T-helper 9 cell (primary cell): ENCODE data around the gene TMEM205.
"Not testable (repeated sequence)": the region's sequence is repeated elsewhere in the genome, so short reads cannot be mapped to it uniquely, and the experiment has no call there.

ENCODE experiments used
- DNase-seq: peaks from one replicate; pipeline ENCODE4 v3.0.0-alpha.2; 2020

The TMEM205 gene

GRCh38 chr19:11338569-11339253 lies 7.4 kb downstream of the TMEM205 start:
- no peak for DNase-seq

GRCh38 chr19:11338121-11338520 lies 7.9 kb downstream of the TMEM205 start:
- DNase-seq: no peak

GRCh38 chr19:11337080-11337479 lies 9.0 kb downstream of the TMEM205 start:
- no peak for DNase-seq

- DNase-seq: no peak
Observed at GRCh38 chr19:11335449-11336146, 10.5 kb downstream of the TMEM205 start.

DNA sequence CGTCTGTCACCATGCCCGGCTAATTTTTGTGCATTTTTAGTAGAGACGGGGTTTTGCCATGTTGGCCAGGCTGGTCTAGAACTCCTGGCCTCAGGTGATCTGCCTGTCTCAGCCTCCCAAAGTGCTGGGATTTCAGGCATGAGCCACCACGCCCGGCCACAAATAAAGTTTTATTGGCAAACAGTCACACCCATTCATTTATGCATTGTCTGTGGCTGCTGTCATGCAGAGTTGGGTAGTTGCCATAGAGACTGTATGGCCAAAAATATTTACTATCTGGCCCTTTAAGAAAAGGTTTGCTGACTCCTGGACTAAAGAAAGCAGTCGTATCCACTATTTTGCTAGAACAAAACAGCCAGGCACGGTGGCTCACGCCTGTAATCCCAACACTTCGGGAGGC lies 12.2 kb downstream of the TMEM205 start:
- not testable (repeated sequence) for DNase-seq

DNA sequence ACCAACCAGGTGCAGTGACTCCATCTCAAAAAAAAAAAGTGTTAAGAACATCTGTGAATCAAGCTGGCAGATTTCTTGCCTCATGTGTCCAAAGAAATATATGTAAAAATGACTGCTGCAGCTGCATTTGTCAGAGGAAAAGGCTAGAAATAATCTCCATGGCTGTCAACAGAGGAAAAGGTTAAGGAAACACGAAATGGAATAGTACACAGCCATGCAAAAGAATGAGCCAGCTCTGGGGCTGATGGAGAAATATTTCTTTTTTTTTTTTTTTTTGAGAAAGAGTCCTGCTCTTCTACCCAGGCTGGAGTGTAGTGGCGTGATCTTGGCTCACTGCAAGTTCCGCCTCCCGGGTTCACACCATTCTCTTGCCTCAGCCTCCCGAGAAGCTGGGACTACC lies 13.2 kb downstream of the TMEM205 start:
- no peak for DNase-seq

DNA sequence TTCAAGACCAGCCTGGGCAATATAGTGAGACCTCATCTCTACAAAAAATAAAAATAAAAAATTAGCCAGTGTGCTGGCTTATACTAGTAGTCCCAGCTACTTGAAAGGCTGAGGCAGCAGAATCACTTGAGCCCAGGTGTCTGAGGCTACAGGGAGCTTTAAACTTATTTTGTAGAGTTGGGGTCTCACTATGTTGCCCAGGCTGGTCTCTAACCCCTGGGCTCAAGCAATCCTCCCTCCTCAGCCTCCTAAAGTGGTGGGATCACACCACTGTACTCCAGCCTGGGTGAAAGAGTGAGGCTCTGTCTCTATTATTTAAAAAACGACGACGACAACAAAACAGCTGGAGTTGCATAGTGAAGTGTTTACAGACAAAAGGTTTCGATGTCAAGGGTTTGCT lies 14.6 kb downstream of the TMEM205 start:
- no peak for DNase-seq

DNA sequence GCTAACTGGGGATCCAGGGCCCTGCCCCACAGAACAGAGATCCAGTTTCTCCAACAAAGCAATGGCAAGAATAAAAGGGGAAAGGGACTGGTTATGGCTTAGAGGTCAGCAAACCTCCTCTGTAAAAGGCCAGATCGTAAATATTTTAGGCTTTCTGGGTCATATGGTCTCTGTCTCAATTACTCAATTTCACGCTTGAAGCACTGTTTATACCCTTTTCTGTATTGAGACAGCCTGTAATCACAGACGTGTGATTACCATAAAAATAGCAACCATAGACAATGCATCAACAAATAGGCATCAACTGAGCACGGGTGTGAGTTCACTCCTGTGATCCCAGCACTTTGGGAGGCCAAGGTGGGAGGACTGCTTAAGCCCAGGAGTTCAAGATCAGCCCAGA lies 15.9 kb downstream of the TMEM205 start:
- no peak for DNase-seq

DNA sequence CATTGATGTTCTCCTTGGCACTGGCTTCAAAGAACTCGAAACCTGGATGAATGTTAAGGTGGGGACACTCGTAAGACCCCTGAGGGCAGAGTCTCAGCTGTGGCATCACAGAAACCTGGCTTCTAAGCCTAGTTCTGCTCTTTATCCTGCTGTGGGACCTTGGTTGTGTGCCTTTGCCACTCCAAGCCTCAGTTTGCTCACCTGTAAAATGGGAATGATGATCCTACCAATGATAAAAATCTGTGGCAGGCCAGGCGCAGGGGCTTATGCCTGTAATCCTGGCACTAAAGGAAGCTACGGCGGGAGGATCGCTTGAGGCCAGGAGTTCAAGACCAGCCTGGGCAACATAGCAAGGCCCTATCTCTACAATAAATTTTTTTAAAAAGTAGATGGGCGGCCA lies 20.5 kb downstream of the TMEM205 start:
- no peak for DNase-seq

DNA sequence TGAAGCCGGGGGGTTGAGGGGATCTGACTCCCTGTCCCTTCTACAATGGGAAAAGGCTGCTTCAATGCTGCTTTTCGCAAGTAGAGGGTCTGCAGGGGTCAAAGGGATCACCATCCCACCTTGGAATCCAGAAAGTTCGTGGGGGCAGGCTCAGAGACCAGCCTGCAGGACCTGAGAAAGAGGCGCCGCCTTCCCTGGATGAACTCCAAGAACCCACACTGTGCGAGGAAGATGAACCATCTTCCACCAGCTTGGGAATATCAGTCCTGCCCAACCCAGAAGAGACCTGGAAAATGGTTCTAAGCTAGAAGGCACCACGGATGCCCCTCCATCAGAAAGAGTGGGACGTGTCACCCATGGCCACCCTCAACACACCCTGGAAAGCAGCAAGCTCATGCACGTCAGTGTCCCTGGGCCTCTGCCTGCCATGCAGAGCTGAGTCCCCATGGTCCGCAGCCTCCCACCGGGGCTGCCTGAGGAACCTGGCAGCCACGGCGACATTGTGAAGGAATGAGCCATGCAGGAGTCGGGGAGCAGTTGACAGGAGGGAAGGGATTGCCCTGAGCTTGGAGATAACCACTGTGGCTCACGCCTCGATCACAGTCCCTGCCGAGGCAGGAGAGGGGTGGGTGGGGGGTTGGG lies 21.2 kb downstream of the TMEM205 start:
- DNase-seq: no peak

DNA sequence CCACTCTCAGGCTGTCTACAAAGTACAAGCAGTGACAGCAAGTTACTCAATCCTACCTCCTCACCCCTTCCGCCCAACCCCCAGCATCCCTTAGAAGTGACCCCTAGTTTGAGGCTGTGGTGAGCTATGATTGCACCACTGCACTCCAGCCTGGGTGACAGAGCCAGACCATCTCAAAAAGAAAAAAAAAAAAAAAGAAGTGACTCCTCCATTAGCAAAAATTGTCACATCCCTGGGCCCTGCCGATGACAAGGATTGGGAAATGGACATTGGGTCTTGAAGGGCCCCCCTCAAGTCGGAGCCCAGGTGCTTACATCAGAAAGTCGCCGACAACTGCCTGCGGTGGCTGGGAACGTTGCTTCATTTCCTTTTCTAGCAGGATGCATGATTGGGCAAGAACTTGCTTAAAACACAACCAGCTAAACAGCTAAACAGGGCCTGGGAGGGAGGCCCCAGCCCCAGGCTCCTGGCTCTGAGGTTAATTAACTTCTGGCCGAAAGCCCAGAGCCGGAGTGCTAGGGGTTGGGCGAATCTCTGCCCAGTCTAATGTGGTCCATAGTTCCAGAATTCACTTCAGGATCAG lies 21.9 kb downstream of the TMEM205 start:
- DNase-seq: no peak

GRCh38 chr19:11323601-11324078 lies 22.4 kb downstream of the TMEM205 start:
- no peak for DNase-seq

GRCh38 chr19:11322269-11323024 lies 23.6 kb downstream of the TMEM205 start:
- DNase-seq: no peak

DNA sequence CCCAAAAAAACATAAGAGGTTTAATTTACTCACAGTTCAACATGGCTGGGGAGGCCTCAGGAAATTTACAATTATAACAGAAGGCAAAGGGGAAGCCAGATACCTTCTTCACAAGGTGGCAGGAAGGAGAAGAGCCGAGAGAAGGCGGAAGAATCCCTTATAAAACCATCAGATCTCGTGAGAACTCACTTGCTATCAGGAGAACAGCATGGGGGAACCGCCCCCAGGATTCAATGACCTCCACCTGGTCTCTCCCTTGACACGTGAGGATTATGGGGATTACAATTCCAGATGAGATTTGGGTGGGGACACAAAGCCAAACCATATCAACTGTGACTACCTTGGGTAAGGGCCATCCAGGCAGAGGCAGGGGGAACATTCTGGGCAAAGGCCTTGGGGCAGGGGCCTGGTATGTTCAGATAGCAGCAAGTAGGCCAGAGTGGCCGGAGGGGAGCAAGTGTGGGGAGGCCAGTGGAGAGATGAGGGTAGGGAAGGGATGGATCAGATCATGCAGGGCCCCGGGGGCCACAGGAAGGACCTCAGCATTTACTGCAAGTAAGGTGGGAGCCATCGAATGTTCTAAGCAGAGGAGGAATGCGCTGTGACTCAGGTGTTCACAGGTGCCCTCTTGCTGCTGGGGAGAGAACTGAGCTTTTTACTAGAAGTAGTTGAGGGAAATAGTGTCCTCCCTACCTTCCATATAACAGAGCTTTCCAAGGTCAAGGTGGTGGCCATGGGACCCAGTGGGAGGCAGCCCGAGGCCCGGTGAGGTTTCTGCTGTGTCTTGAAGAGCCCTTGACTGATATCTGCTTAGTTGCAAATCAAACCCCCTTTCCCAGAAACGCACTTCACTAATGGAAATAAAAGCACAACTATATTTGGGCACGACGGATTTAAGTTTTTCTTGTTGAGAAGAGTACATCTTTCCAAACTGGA lies 24.6 kb downstream of the TMEM205 start:
- DNase-seq: no peak

DNA sequence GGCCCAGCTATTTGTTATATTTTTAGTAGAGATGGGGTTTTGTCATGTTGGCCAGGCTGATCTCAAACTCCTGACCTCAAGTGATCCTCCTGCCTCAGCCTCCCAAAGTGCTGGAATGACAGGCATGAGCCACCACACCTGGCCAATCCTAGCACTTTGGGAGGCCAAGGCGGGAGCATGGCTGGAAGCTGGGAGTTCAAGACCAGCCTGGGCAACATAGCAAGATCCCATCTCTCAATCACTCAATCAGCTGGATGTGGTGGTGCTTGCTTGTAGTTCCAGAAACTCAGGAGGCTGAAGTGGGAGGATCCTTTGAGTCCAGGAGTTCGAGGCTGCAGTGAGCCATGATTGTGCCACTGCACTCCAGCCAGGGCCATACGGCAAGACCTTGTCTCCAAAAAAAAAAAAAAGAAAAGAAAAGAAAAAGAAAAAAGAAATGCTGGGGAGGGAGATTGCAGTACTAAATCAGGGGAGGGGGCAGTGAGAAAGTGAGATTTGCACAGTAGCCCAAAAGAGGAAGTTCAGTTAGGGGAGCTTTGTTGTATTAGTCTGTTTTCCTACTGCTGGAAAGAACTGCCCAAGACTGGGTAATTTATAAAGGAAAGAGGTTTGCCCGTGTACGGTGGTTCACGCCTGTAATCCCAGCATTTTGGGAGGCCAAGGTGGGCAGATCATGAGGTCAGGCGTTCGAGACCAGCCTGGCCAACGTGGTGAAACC lies 25.6 kb downstream of the TMEM205 start:
- DNase-seq: not testable (repeated sequence)

- no peak for DNase-seq
Observed at GRCh38 chr19:11306337-11306736, 39.7 kb downstream of the TMEM205 start.

DNA sequence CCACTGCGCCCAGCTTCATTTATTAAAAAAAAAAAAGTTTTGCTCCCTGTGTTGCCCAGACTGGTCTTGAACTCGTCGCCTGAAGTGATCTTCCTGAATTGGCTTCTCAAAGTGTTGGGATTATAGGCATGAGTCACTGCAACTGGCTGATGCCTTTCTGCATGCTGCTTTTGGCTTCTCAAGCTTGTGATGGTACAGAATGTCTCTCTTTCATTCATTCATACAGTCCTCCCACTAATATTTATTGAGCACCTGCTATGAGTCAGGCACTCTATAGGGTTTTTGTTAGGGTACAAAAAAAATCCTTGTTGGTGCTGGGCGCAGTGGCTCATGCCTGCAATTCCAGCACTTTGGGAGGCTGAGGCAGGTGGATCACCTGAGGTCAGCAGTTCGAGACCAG lies 41.1 kb downstream of the TMEM205 start:
- DNase-seq: no peak

DNA sequence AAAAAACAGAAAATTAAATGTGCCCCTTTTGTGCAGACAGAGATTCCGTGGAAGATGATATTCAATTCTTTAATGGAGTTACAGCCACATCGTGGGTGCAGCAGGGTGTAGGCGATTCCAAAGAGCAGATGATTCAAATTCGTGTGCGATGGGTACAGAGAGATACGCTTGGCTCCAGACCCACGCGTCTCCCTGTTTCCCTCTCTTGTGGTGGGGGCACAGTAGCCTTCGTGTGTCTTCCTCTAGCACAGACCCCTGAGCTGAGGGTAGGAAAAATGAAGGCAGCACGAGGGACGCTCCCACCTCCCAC lies 45.3 kb downstream of the TMEM205 start:
- DNase-seq: no peak

- no peak for DNase-seq
Observed at GRCh38 chr19:11299946-11300810, 45.9 kb downstream of the TMEM205 start.

GRCh38 chr19:11296264-11296663 lies 49.8 kb downstream of the TMEM205 start:
- no peak for DNase-seq
